Central memory CD8-positive, alpha-beta T cell (primary cell): ENCODE measurements around the gene DCUN1D3.
"Not testable (repeated sequence)": the region's sequence is repeated elsewhere in the genome, so short reads cannot be mapped to it uniquely, and the experiment has no call there.

Experiments used
- ATAC-seq: fragments of 150-1000 bp; cut with Tn5 transposase; replicated peaks from 2 replicates; pipeline ENCODE4 v1.10.0; 2022; ENCODE audit warnings: mild to moderate bottlenecking, moderate FRiP score, moderate number of reproducible peaks; ENCODE audit not compliant: poor library complexity, severe bottlenecking; ENCODE audit errors: extremely low read depth
- DNase-seq, 2 donors: peaks; one replicate each; pipeline ENCODE4 v3.0.0; 2021; ENCODE audit warnings: low spot score in 2 of 2
- H3K27ac Mint-ChIP-seq: one replicate; pipeline ENCODE4 v1.8.0; 2022; ENCODE audit warnings: low read depth, mild to moderate bottlenecking, moderate library complexity, mixed read lengths
- H3K27me3 Mint-ChIP-seq: one replicate; pipeline ENCODE4 v1.8.0; 2022; ENCODE audit warnings: mixed read lengths
- H3K36me3 Mint-ChIP-seq: one replicate; pipeline ENCODE4 v1.8.0; 2022; ENCODE audit warnings: mild to moderate bottlenecking, moderate library complexity, mixed read lengths; ENCODE audit not compliant: insufficient read depth
- H3K4me1 Mint-ChIP-seq: one replicate; pipeline ENCODE4 v1.8.0; 2022; ENCODE audit warnings: mixed read lengths
- H3K4me3 Mint-ChIP-seq: one replicate; pipeline ENCODE4 v1.8.0; 2022; ENCODE audit warnings: mild to moderate bottlenecking, moderate library complexity, mixed read lengths
- H3K9me3 Mint-ChIP-seq: one replicate; pipeline ENCODE4 v1.8.0; 2022; ENCODE audit warnings: mixed read lengths

DCUN1D3 gene

DNA sequence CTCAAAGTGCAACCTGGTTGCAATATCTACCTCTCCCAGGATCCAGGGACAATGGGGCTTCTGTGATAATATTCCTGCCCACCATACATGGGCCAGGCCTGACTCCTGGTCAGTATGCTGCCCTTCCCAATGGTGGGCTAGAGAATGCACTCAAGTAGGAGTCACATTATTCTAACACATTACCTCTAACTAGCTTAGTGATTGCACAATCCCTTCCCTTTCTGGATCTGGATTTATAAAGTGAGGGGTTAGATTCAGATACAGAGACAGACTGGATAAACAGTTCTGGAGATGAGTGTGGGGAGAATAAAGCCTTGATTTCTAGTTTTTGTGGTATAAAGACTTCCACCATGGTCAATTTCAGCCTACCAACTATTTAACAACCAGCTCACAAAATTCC lies 33.4 kb upstream of the DCUN1D3 start:
- no peaks in the 10 kb centered on the region for H3K36me3 Mint-ChIP-seq
- no peak overlapping the region for H3K27ac Mint-ChIP-seq
- ATAC-seq = no peak
- H3K4me1 Mint-ChIP-seq = no peaks in the 10 kb centered on the region
- no peaks in the 10 kb centered on the region for H3K27me3 Mint-ChIP-seq
- H3K9me3 Mint-ChIP-seq = no peaks in the 10 kb centered on the region
- no peak for DNase-seq
- H3K4me3 Mint-ChIP-seq = no peak overlapping the region

DNA sequence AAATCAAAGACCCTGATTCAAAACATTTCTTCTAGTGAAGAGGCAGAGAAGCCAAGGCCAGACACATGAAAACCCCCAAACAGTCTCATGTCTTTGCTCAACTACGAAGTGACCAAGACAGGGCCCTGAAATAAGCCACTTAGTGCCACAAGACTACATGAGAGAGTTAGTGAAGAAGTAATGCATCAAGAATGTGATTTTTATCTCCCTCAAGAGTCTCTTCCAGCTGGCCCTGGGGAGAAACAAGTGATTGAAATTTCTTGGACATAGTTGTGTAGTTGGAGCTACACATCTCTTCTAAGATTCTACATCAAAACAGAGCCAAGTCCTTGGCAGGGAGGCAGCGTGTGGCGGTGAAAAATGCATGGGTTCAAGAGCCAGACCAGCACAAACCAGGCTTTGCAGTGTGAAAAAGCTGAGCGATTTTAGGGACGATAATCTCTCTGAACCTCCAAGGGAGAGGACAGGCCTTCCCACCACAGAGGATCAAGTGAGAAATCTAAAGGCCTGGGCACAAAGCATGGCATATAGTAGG lies 31.0 kb upstream of the DCUN1D3 start:
- H3K4me3 Mint-ChIP-seq = no peak overlapping the region
- ATAC-seq (no peak), DNase-seq (no peak)
- no peak overlapping the region for H3K27ac Mint-ChIP-seq
- H3K4me1 Mint-ChIP-seq = no peaks in the 10 kb centered on the region
- H3K36me3 Mint-ChIP-seq = peaks cover under 1% of the 10 kb centered on the region
- H3K9me3 Mint-ChIP-seq = no peaks in the 10 kb centered on the region
- H3K27me3 Mint-ChIP-seq = no peaks in the 10 kb centered on the region

DNA sequence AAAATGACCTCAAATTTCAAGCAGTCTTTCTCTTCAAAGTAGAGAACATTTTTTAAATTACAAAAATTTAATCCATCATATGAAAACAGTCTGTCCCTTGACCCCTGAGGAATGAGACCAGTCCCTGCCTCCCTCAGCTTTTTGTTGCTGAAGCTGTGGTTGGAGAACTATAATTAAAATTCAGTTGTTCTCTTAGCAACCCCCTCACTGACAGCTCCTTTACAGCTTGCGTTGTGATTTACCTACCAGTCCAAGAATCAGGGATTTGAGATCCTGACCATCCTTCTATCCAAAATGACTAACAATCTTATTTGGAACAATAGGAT lies 30.2 kb upstream of the DCUN1D3 start:
- ATAC-seq = no peak
- no peaks in the 10 kb centered on the region for H3K4me1 Mint-ChIP-seq
- no peak overlapping the region for H3K27ac Mint-ChIP-seq
- no peaks in the 10 kb centered on the region for H3K9me3 Mint-ChIP-seq
- no peak overlapping the region for H3K4me3 Mint-ChIP-seq
- no peaks in the 10 kb centered on the region for H3K27me3 Mint-ChIP-seq
- peaks cover 5% of the 10 kb centered on the region for H3K36me3 Mint-ChIP-seq
- no peak for DNase-seq

DNA sequence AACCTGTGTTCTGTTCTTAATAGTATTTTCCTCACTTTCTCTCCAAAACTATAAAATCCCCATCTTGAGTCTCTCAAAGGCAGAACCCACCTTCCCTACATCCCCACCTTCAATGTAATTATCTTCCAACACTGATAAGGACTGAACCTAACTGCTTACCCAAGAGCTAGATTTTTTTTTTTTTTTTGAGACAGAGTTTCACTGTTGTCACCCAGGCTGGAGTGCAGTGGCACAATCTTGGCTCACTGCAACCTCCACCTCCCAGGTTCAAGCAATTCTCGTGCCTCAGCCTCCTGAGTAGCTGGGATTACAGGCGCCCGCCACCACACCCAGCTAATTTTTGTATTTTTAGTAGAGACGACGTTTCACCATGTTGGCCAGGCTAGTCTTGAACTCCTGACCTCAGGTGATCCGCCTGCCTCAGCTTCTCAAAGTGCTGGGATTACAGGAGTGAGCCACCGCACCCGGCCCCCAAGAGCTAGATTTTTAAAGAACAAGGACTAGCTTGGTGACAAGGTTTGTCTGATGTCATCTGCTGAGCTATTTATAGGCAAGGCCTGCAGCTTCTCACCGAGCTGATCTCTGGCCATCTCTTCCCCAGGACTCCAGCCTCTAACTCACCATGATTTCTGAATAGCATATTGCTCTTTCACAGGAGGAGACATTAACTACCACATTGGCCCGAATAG lies 29.7 kb upstream of the DCUN1D3 start:
- H3K27me3 Mint-ChIP-seq, ATAC-seq, H3K36me3 Mint-ChIP-seq, DNase-seq, H3K27ac Mint-ChIP-seq, H3K4me1 Mint-ChIP-seq, H3K4me3 Mint-ChIP-seq, H3K9me3 Mint-ChIP-seq: not testable (repeated sequence)

DNA sequence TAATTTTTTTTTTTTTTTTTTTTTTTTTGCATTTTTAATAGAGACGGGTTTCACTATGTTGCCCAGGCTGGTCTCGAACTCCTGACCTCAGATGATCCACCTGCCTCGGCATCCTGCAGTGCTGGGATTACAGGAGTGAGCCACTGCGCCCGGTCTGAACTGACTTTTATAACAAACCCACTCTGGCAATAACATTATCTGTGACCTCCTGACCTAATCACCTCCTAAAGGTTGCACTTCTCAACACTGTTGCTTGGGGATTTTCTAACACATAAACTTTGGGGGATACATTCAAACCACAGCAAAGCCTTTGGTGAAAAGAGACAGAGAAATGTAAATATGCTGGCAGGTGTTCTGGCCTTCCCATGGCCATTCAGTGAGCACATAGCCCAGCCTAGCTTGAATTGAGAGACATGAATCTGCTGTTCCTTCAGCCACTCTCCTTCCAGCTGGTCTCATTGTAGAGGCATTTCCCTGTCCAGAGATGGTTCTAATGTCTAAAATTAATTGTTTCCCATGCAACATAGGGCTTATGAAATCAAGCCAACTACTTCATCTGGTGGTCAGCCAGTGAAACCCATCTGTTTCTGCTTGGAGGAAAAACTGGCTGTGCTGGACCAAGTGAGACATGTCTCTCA lies 28.7 kb upstream of the DCUN1D3 start:
- Mint-ChIP-seq H3K36me3 (peaks cover 10% of the 10 kb centered on the region), H3K9me3 (no peaks in the 10 kb centered on the region), H3K27ac (no peak overlapping the region), H3K4me1 (no peaks in the 10 kb centered on the region), H3K4me3 (no peak overlapping the region), H3K27me3 (no peaks in the 10 kb centered on the region)
- DNase-seq = no peak
- no peak for ATAC-seq

DNA sequence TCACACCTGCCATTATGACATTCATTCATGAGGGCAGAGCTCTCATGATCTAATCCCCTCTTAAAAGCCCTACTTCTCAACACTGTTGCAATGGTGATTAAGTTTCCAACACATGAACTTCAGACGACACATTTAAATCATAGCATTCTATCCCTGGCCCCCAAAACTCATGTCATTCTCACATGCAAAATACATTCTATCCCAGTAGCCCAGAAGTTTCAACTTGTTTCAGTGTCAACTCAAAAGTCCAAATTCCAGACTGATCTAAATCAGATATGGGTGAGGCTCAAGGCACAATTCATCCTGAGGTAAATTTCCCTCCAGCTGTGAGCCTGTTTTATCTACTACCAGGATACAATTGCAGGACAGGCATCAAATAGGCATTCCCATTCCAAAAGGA lies 25.6 kb upstream of the DCUN1D3 start:
- no peaks in the 10 kb centered on the region for H3K9me3 Mint-ChIP-seq
- H3K4me3 Mint-ChIP-seq = no peak overlapping the region
- H3K27me3 Mint-ChIP-seq = no peaks in the 10 kb centered on the region
- no peak for DNase-seq
- no peaks in the 10 kb centered on the region for H3K4me1 Mint-ChIP-seq
- peaks cover 22% of the 10 kb centered on the region for H3K36me3 Mint-ChIP-seq
- ATAC-seq = no peak
- no peak overlapping the region for H3K27ac Mint-ChIP-seq

DNA sequence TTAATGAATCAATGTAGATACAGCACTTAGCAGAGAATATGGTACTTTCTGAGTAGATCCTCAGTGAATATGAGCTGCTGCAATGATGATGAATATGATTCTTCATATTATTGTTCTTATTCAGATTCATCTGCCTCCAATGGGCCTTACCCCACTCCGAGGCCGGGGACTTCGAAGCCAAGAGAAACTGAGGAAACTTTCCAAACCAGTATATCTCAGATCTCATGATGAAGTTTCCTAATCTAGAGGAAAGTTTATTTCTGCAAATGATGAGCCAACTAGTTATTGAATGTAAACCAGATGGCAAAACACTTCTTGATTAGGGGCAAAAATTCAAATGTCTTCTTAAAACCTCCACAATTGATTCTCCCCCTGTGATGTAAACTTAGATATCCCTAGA lies 23.7 kb upstream of the DCUN1D3 start:
- DNase-seq (no peak), ATAC-seq (no peak)
- Mint-ChIP-seq H3K36me3 (peaks cover 28% of the 10 kb centered on the region), H3K4me1 (no peaks in the 10 kb centered on the region), H3K27ac (no peak overlapping the region), H3K27me3 (no peaks in the 10 kb centered on the region), H3K4me3 (no peak overlapping the region), H3K9me3 (no peaks in the 10 kb centered on the region)

DNA sequence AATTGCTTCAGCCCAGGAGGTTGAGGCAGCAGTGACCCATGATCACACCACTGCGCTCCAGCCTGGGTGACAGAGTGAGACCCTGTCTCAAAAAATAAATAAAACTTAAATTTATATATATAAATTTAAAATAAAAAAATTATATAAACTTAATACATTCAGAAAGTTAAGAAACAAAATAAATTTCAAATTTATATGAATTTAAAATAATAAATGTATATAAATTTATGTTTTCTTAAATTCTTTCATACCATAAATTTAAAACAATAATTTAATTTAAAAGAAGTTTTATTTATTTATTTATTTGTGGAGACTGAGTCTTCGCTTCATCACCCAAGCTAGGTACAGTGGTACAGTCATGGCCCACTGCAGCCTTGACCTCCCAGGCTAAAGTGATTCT lies 20.6 kb upstream of the DCUN1D3 start:
- ATAC-seq = no peak
- no peaks in the 10 kb centered on the region for H3K27me3 Mint-ChIP-seq
- no peak for DNase-seq
- H3K4me3 Mint-ChIP-seq = no peak overlapping the region
- H3K4me1 Mint-ChIP-seq = peaks cover 5% of the 10 kb centered on the region
- no peaks in the 10 kb centered on the region for H3K9me3 Mint-ChIP-seq
- peaks cover 29% of the 10 kb centered on the region for H3K36me3 Mint-ChIP-seq
- no peak overlapping the region for H3K27ac Mint-ChIP-seq

DNA sequence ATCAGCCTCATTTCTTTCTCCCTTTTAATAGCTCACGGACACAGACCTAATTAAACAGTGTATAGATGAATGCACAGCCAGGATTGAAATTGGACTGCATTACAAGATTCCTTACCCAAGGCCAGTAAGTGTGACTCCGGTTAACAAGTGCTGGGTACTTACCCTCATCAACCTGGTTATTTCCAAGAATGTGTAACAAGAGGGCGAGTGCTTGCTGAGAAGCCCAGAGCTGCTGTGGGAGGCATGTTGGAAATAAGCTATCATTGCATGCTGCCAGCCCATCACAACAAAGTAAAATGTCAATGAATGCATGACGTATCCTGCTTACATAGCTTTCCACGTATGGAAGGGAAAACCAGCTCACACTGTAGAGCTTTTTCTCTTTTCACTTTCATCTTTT lies 19.9 kb upstream of the DCUN1D3 start:
- DNase-seq (no peak), ATAC-seq (no peak)
- no peaks in the 10 kb centered on the region for H3K9me3 Mint-ChIP-seq
- H3K27me3 Mint-ChIP-seq = no peaks in the 10 kb centered on the region
- peaks cover 5% of the 10 kb centered on the region for H3K4me1 Mint-ChIP-seq
- no peak overlapping the region for H3K27ac Mint-ChIP-seq
- H3K4me3 Mint-ChIP-seq = no peak overlapping the region
- H3K36me3 Mint-ChIP-seq = peaks cover 28% of the 10 kb centered on the region

DNA sequence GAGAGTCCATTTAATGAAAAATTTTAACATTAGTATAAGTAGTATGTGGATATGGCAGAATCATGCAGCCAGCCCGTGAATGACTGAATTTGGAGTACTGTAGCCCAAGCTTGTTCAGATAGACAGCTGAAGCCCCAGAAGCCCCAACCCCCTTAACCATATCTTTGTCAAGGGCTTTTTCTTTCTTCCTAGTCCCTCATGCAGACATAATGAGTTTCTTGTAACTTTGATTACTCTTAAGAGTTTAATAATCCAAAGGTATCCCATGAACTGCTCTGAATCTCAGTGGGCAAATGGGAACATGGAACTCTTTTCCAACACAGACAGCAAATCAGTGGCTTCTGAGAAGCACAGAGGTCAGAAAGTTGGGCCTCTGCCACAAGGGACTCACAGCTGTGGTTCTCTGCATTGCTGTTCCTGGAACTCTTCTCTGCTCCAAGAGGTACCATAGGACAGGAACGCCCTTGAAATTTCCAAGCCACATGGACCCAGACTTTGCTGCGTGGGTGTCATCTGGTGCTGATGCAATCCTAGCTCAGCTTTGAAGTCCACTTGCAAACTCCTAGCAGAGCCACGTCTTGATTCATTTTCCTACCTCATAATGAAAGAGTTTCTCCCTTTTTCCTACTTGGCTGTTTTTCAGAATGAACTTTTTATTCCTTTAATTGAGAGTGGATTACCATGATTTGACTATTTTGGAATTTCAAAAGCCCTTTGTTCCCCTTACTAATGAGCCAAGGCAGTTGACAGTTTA lies 18.5 kb upstream of the DCUN1D3 start:
- peaks cover 24% of the 10 kb centered on the region for H3K36me3 Mint-ChIP-seq
- DNase-seq = no peak
- no peak overlapping the region for H3K27ac Mint-ChIP-seq
- peaks cover 5% of the 10 kb centered on the region for H3K4me1 Mint-ChIP-seq
- H3K9me3 Mint-ChIP-seq = no peaks in the 10 kb centered on the region
- no peaks in the 10 kb centered on the region for H3K27me3 Mint-ChIP-seq
- ATAC-seq = no peak
- H3K4me3 Mint-ChIP-seq = no peak overlapping the region

DNA sequence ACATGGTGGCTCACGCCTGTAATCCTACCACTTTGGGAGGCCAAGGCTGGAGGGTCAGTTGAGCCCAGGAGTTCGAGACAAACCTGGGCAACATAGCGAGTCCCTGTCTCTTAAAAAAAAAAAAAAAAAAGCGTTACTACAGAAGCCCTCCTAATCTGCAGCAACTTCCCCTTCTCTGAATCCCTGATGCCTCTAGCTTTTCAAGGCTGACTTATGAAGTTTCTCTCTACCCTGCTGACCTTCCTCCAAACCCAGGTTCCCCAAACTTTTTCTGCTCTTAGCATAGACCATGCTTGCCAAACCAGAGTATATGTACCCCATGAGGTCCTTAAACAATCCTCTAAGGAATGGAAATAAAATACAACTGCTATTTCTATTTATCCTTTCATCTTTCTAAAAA lies 16.8 kb upstream of the DCUN1D3 start:
- Mint-ChIP-seq H3K27me3 (no peaks in the 10 kb centered on the region), H3K4me1 (peaks cover 5% of the 10 kb centered on the region), H3K9me3 (no peaks in the 10 kb centered on the region), H3K36me3 (peaks cover 18% of the 10 kb centered on the region), H3K27ac (no peak overlapping the region), H3K4me3 (no peak overlapping the region)
- DNase-seq = no peak
- ATAC-seq = no peak

DNA sequence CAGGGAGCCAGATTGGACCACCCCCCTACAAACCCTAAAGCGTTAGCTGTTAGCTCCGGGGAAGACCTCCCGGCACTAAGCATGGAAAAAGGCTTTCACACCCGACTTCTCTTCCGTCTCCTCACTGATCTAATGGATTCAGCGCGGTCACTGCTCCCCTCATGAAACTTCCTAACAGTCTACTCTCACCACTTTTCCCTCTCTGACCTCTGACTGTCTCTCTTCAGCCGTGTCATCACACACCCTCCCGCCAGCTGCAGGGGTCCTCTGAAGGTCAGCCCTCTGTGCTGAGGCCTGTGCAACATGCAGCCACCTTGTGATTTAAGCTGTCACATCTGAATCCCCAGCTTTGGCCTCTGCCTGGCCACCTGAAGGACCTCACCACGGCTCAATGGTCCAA lies 16.1 kb upstream of the DCUN1D3 start:
- H3K27me3 Mint-ChIP-seq = no peaks in the 10 kb centered on the region
- DNase-seq (no peak), ATAC-seq (no peak)
- no peaks in the 10 kb centered on the region for H3K9me3 Mint-ChIP-seq
- H3K27ac Mint-ChIP-seq = no peak overlapping the region
- no peak overlapping the region for H3K4me3 Mint-ChIP-seq
- peaks cover 7% of the 10 kb centered on the region for H3K4me1 Mint-ChIP-seq
- H3K36me3 Mint-ChIP-seq = peaks cover 15% of the 10 kb centered on the region

DNA sequence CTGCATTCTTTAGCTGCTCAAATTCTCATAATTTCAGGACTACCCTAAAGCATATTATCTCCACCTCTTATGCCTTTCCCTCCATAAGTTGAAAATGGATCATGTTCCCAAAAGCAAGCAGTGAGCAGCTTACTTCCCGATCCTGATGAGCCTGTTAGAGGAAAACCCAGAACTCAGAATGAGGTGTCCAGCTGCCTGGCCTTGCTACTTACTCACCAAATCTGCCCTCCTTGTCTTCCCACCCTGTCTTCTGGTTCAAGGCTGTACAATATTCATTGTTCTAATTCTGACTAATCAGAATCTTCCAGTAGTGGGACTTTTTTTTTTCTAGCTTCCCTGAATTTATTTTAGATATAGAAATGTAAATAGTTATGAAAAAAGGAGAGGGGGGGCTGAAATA lies 11.2 kb upstream of the DCUN1D3 start:
- H3K4me1 Mint-ChIP-seq = peaks cover 13% of the 10 kb centered on the region
- H3K27ac Mint-ChIP-seq = no peak overlapping the region
- no peaks in the 10 kb centered on the region for H3K9me3 Mint-ChIP-seq
- no peak overlapping the region for H3K4me3 Mint-ChIP-seq
- peaks cover 2% of the 10 kb centered on the region for H3K36me3 Mint-ChIP-seq
- DNase-seq (no peak), ATAC-seq (no peak)
- no peaks in the 10 kb centered on the region for H3K27me3 Mint-ChIP-seq
